Colonic mucosa (tissue), 4 donors: Measurements from ENCODE around the gene CORO1C. TPM values are rescaled to one million over a fixed set of nuclear protein-coding genes. Genes with fewer than 3 reads are reported as not detected.
"Not testable (repeated sequence)": the region's sequence is repeated elsewhere in the genome, so short reads cannot be mapped to it uniquely, and the experiment has no call there.

Source experiments
- DNase-seq: peaks from one replicate; pipeline ENCODE4 v3.0.0-alpha.2; 2020
- H3K27ac ChIP-seq: fragments of 200-600 bp; one replicate; pipeline ENCODE4 v1.8.0; 2021
- H3K27me3 ChIP-seq: fragments of 200-600 bp; one replicate; pipeline ENCODE4 v1.8.0; 2021
- H3K36me3 ChIP-seq: fragments of 200-600 bp; one replicate; pipeline ENCODE4 v1.8.0; 2021
- H3K4me1 ChIP-seq: fragments of 200-600 bp; one replicate; pipeline ENCODE4 v1.8.0; 2021; ENCODE audit warnings: mild to moderate bottlenecking
- H3K4me3 ChIP-seq: fragments of 200-600 bp; one replicate; pipeline ENCODE4 v1.8.0; 2021
- H3K9ac ChIP-seq, 2 donors: one replicate each; pipeline ENCODE4 v1.7.0; 2013; ENCODE audit warnings: control low read depth in 2 of 2, low read depth in 2 of 2, low read length in 2 of 2
- H3K9me3 ChIP-seq: fragments of 200-600 bp; one replicate; pipeline ENCODE4 v1.8.0; 2021
- CTCF ChIP-seq: fragments of 200-600 bp; IDR thresholded peaks from one replicate; pipeline ENCODE4 v1.8.0; 2022; ENCODE audit warnings: antibody characterized with exemption, mild to moderate bottlenecking
- intact Hi-C: fragments of 100-400 bp; cut with DNase I; formaldehyde crosslinking; loops from one replicate; pipeline ENCODE4 v1.14.1; 2022
- total RNA-seq, 2 donors: library from RNA; stranded (reverse); fragmentation: NEBNext Ultra II Directional in 1 of 2; extraction: Animal tissue kit (Norgen Biotek cat#: 25700) in 1 of 2; gene quantifications; one replicate each; pipeline ENCODE4 v1.2.1, GENCODE V29; 2021
- donor health status: healthy.
- donor health status: DM: no; HTN: no; CAD: no.
- donor health status: DM: no; HTN: no; CAD: no.

Gene CORO1C
- total RNA-seq, 2 donors from 2014 or later, result 112 to 166 TPM

GRCh38 chr12:108667349-108667748 is 64.0 kb downstream of the CORO1C start:
- no peaks in the 10 kb centered on the region for H3K36me3 ChIP-seq
- no peaks in the 10 kb centered on the region for H3K4me1 ChIP-seq
- H3K9ac ChIP-seq, result no peak overlapping the region
- H3K9me3 ChIP-seq, result no peaks in the 10 kb centered on the region
- H3K27ac ChIP-seq, result peak overlapping the region; percentile 5
- DNase-seq, result no peak
- intact Hi-C loops, result loop anchor here (10.0 kb wide), 1 partner anchor 427 kb away; the partner anchor contains the start of genes ALKBH2 and UNG
- no peak overlapping the region for H3K4me3 ChIP-seq
- H3K27me3 ChIP-seq, result no peaks in the 10 kb centered on the region
- TF ChIP-seq CTCF, result no peak

- peak overlapping the region in 1 of 2 donors; percentile 44 for H3K9ac ChIP-seq
- H3K36me3 ChIP-seq, result no peaks in the 10 kb centered on the region
- no peak for TF ChIP-seq CTCF
- peak overlapping the region; percentile 11 for H3K27ac ChIP-seq
- intact Hi-C loops, result loop anchor here (10.0 kb wide), 1 partner anchor 428 kb away; the partner anchor contains the start of genes ALKBH2 and UNG
- no peak for DNase-seq
- H3K4me3 ChIP-seq, result no peak overlapping the region
- no peaks in the 10 kb centered on the region for H3K27me3 ChIP-seq
- no peaks in the 10 kb centered on the region for H3K4me1 ChIP-seq
- H3K9me3 ChIP-seq, result no peaks in the 10 kb centered on the region
These were observed 64.9 kb downstream of the CORO1C start for GRCh38 chr12:108666401-108666881.

DNA sequence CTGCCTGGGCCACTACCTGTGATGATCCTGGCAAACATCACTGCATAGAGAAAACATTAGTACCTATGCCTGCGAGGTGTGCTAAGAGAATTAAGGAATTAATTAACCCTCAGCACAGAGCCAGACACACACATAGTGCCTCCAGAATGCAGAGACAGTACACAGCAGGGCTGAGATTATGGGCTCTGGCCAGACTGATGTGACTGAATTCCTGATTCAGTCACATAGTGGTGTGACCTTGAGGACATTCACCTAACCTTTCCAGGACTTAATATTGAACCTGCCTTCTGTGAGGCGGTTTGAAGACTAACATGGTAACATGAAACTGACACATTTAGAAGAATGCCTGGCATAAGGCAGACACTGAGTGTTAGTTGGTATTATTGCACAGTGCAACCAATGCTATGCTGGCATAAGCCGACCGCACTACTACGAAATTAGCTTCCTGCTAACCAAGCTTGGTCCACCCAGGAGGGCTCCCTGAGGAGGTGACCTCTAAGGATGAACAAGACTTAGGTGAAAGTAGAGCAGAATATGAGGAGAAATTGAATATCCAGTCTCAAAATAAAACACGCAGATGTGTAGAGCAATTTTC is 65.6 kb downstream of the CORO1C start:
- Histone ChIP-seq H3K4me1 (no peaks in the 10 kb centered on the region), H3K27ac (peak overlapping the region; percentile 38), H3K4me3 (no peak overlapping the region), H3K27me3 (no peaks in the 10 kb centered on the region), H3K9me3 (no peaks in the 10 kb centered on the region), H3K36me3 (no peaks in the 10 kb centered on the region), H3K9ac (peak overlapping the region in 1 of 2 donors; percentile 1)
- intact Hi-C loops, result loop anchor here (2.0 to 10.0 kb wide), 2 partner anchors 137 to 429 kb away; partner anchors contain the start of genes ALKBH2 and UNG
- no peak for DNase-seq
- no peak for TF ChIP-seq CTCF

DNA sequence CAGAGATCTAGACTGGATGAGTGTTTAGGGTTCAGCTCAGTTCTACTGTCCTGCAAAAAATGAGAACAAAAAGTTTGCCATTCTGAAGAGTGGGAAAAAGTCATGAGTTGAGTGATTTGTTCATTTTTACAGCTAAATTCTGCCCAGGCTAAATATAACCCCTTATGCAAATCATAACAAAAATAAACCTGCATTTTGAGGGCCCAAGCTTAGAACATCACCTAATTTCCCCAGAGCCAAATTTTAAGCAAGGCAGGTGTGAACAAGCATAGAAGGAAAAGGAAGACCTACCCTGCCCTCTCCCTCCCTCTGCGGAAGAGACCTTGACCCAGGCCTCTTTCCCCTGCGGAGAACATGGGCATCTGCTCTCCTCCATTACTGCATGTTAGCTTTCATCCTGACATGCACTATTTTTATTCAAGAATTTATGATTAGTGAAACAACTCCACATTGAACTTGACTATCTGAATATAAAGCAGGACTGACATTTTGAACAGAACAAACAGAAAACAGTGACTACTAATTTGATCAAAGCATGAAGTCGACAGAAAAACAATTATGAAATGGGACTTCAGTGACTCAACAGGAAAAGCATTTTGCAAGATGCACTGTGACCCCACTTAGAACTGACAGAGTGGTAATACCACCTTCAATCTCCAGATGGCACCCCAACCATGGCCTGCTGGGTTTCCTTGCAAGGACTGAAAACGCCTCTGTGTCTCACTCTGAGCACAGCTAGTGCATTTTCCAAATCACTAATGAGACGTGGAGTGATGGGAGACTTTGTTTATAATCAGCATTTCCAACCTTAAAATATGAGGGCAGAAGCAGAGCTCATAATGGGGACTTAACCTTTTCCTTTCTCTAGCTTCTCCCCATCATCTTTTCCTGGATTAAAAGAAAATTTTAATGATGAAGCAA is 66.7 kb downstream of the CORO1C start:
- peak; percentile 74 for TF ChIP-seq CTCF
- DNase-seq, result peak; percentile 89
- Histone ChIP-seq H3K27me3 (no peaks in the 10 kb centered on the region), H3K27ac (peak overlapping the region; percentile 38), H3K4me1 (no peaks in the 10 kb centered on the region), H3K9ac (peak overlapping the region; percentile 1 to 14), H3K36me3 (no peaks in the 10 kb centered on the region), H3K4me3 (no peak overlapping the region), H3K9me3 (no peaks in the 10 kb centered on the region)
- intact Hi-C loops, result loop anchor here (2.0 to 10.0 kb wide), 2 partner anchors 138 to 430 kb away; partner anchors contain the start of genes ALKBH2 and UNG

DNA sequence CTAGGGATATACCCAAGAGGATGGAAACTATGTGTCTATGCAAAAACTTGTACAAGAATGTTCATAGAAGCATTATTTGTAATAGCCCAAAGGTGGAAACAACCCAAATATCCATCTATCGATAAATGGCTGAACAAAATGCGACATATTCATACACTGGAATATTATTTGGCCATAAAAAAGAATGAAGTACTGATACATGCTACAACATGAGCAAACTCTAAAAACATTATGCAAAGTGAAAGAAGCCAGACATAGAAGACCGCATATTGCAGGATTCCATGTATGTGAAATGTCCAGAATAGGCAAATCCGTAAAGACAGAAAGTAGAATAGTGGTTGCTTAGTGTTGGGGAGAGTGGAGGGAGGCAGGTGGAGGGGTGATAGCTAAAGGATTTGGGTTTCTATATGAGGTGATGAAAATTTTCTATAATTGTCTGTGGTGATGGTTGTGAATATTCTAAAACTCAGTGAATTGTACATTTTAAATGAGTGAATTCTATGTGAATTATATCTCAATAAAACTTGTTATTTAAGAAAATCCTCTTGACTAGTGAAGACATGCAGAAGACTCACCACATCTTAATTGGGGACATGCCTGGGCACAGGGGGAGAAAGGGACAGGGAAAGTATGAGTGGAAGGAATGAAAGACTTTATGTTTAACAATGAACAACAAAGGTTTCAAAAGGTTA is 67.8 kb downstream of the CORO1C start:
- H3K27me3 ChIP-seq, result no peaks in the 10 kb centered on the region
- no peak overlapping the region for H3K4me3 ChIP-seq
- H3K9ac ChIP-seq, result no peak overlapping the region
- peak overlapping the region; percentile 38 for H3K27ac ChIP-seq
- DNase-seq, result no peak
- TF ChIP-seq CTCF, result no peak
- H3K9me3 ChIP-seq, result no peaks in the 10 kb centered on the region
- intact Hi-C loops, result loop anchor here (2.0 to 10.0 kb wide), 2 partner anchors 139 to 431 kb away; partner anchors contain the start of genes ALKBH2 and UNG
- no peaks in the 10 kb centered on the region for H3K4me1 ChIP-seq
- no peaks in the 10 kb centered on the region for H3K36me3 ChIP-seq

GRCh38 chr12:108658115-108658514 is 73.2 kb downstream of the CORO1C start:
- H3K9ac ChIP-seq, H3K27me3 ChIP-seq, DNase-seq, H3K4me1 ChIP-seq, H3K36me3 ChIP-seq, intact Hi-C loops, H3K9me3 ChIP-seq, H3K27ac ChIP-seq, H3K4me3 ChIP-seq: not testable (repeated sequence)
